Cardiac septum (tissue), 1 donor: Measurements from ENCODE around the gene ZNG1A. TPM values are rescaled to one million over a fixed set of nuclear protein-coding genes. Genes with fewer than 3 reads are reported as not detected.
"Not testable (repeated sequence)": the region's sequence is repeated elsewhere in the genome, so short reads cannot be mapped to it uniquely, and the experiment has no call there.

Experiments
- DNase-seq: peaks from one replicate; pipeline ENCODE4 v3.0.0-alpha.2; 2020; ENCODE audit warnings: low spot score
- intact Hi-C: fragments of 100-400 bp; cut with DNase I; formaldehyde crosslinking; loops from one replicate; pipeline ENCODE4 v1.14.0; 2022
- total RNA-seq: library from RNA; stranded (reverse); fragmentation: NEBNext Ultra II Directional; extraction: Animal tissue kit (Norgen Biotek cat#: 25700); gene quantifications from one replicate; pipeline ENCODE4 v1.2.1, GENCODE V29; 2021
- donor health status: DM: no; HTN: no; CAD: no.

The ZNG1A gene
- total RNA-seq, 1 donor from 2014 or later, result 15.5 TPM

- intact Hi-C loops, result no loop called here
- no peak for DNase-seq
These were observed 27.6 kb upstream of the ZNG1A start for GRCh38 chr9:206481-206880.

- intact Hi-C loops, DNase-seq: not testable (repeated sequence)
These were observed 20.7 kb upstream of the ZNG1A start for GRCh38 chr9:199601-200000.

GRCh38 chr9:178140-178825, 573 bp downstream of the ZNG1A start:
- intact Hi-C loops, DNase-seq: not testable (repeated sequence)

- intact Hi-C loops, DNase-seq: not testable (repeated sequence)
These were observed 9.1 kb downstream of the ZNG1A start for GRCh38 chr9:169757-170156.

GRCh38 chr9:159871-160270, 19.0 kb downstream of the ZNG1A start:
- intact Hi-C loops, DNase-seq: not testable (repeated sequence)

GRCh38 chr9:151173-151572, 27.7 kb downstream of the ZNG1A start:
- intact Hi-C loops, DNase-seq: not testable (repeated sequence)

- DNase-seq, intact Hi-C loops: not testable (repeated sequence)
These were observed 39.0 kb downstream of the ZNG1A start for GRCh38 chr9:139880-140279.

GRCh38 chr9:117995-118467, 60.8 kb downstream of the ZNG1A start, which contains the start of gene FOXD4:
Gene FOXD4 (minus strand): TSS chr9:118417. CDS start chr9:118119, 298 bp downstream.
- not testable (repeated sequence) for DNase-seq

GRCh38 chr9:117144-117994, 61.5 kb downstream of the ZNG1A start:
- DNase-seq, intact Hi-C loops: not testable (repeated sequence)

More at GRCh38 chr9:117995-118467, 60.8 kb downstream of the ZNG1A start, which contains the start of gene FOXD4:
- intact Hi-C loops, result not testable (repeated sequence)

GRCh38 chr9:116239-117077, 62.4 kb downstream of the ZNG1A start:
- DNase-seq, intact Hi-C loops: not testable (repeated sequence)

GRCh38 chr9:115118-115451, 63.8 kb downstream of the ZNG1A start:
- intact Hi-C loops, result not testable (repeated sequence)

GRCh38 chr9:114267-115117, 64.4 kb downstream of the ZNG1A start:
- DNase-seq, intact Hi-C loops: not testable (repeated sequence)

More at GRCh38 chr9:115118-115451, 63.8 kb downstream of the ZNG1A start:
- not testable (repeated sequence) for DNase-seq

GRCh38 chr9:113468-114266, 65.2 kb downstream of the ZNG1A start:
- DNase-seq, result peak; percentile 78
- intact Hi-C loops, result not testable (repeated sequence)

GRCh38 chr9:112589-113467, 66.0 kb downstream of the ZNG1A start:
- DNase-seq, intact Hi-C loops: not testable (repeated sequence)

- intact Hi-C loops, result not testable (repeated sequence)
These were observed 68.2 kb downstream of the ZNG1A start for GRCh38 chr9:110672-111071.

GRCh38 chr9:109540-109939, 69.3 kb downstream of the ZNG1A start:
- intact Hi-C loops, DNase-seq: not testable (repeated sequence)

More at GRCh38 chr9:110672-111071, 68.2 kb downstream of the ZNG1A start:
- not testable (repeated sequence) for DNase-seq
